Measurements from ENCODE around the gene GUCY1B1. TPM values are rescaled to one million over a fixed set of nuclear protein-coding genes. Genes with fewer than 3 reads are reported as not detected.
"Not testable (repeated sequence)": the region's sequence is repeated elsewhere in the genome, so short reads cannot be mapped to it uniquely, and the experiment has no call there.

GUCY1B1 gene
- total and polyA plus RNA-seq, 8 donors, result 20.8 to 55.6 (median 47.0) TPM

DNA sequence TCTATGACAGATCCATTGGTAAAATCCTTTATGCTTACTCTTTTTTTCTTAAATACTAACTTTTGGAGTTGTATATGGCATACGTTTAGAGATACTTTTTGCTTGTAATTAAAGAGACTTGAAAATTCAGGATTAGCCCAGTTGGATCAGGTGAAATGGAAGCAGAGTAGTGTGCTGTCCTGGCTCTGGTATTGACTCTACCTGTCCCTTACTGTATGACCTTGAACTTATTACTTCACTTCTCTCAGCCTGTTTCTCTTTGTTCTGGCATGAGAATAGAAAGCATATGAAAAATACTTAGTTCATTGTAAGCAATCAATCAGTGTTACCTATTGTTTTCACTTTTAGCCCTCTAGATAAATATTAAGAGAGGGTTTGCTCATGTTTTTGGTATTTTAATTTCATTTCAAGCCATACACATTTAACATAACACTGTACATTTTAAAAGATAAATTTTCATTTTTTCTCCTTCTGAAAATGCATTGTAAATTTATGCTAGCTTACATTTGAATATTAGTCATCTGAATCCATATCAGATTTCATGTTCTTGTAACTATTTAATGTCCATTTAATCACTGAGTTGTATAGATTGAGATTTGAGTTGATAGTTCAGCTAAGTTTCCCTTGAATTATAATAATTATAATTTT, 35.9 kb downstream of the GUCY1B1 start:
- H3K27me3 ChIP-seq, result no peaks in the 10 kb centered on the region
- TF ChIP-seq, protein P1, sequence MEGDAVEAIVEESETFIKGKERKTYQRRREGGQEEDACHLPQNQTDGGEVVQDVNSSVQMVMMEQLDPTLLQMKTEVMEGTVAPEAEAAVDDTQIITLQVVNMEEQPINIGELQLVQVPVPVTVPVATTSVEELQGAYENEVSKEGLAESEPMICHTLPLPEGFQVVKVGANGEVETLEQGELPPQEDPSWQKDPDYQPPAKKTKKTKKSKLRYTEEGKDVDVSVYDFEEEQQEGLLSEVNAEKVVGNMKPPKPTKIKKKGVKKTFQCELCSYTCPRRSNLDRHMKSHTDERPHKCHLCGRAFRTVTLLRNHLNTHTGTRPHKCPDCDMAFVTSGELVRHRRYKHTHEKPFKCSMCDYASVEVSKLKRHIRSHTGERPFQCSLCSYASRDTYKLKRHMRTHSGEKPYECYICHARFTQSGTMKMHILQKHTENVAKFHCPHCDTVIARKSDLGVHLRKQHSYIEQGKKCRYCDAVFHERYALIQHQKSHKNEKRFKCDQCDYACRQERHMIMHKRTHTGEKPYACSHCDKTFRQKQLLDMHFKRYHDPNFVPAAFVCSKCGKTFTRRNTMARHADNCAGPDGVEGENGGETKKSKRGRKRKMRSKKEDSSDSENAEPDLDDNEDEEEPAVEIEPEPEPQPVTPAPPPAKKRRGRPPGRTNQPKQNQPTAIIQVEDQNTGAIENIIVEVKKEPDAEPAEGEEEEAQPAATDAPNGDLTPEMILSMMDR (IDR thresholded peaks at IDR 0.05), result no peak

DNA sequence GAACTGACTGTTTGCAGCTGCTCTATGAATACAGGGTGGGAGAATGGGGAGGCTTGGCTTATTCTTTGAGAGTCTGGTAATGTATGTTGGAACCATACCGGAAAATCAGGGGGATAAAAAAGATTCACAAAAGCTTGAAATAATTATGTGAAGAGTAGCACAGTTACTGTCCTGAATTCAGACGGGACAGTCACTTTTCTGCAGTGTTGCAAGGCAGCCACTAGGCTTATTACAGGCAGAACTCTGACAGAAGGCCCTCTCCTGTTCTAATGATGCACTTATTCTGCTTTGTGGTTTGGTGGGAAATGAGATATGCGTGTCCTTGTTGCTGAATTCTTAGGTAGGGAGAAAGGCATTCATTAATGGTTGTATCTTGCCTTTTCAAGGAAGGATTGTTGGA, 37.2 kb downstream of the GUCY1B1 start:
- intact Hi-C loops (cut with DNase I), result loop anchor here in 1 of 2 donors (10.0 kb wide), 1 partner anchor 351 kb away; no protein-coding TSS in a partner anchor
- H3K4me1 ChIP-seq, result no peaks in the 10 kb centered on the region
- TF ChIP-seq, protein P1 (IDR thresholded peaks at IDR 0.05), result no peak
- no peaks in the 10 kb centered on the region for H3K27me3 ChIP-seq
- no peaks in the 10 kb centered on the region for H3K9me3 ChIP-seq
- ATAC-seq (no peak), DNase-seq (no peak)
- H3K27ac ChIP-seq, result no peak overlapping the region
- H3K36me3 ChIP-seq, result no peaks in the 10 kb centered on the region
- H3K4me3 ChIP-seq, result no peak overlapping the region

More for the DNA sequence above, 35.9 kb downstream of the GUCY1B1 start:
- intact Hi-C loops (cut with DNase I), result loop anchor here in 1 of 2 donors (10.0 kb wide), 1 partner anchor 350 kb away; no protein-coding TSS in a partner anchor
- Histone ChIP-seq H3K27ac (no peak overlapping the region), H3K9me3 (no peaks in the 10 kb centered on the region), H3K4me3 (no peak overlapping the region), H3K4me1 (no peaks in the 10 kb centered on the region), H3K36me3 (no peaks in the 10 kb centered on the region)
- DNase-seq (no peak), ATAC-seq (no peak)

DNA sequence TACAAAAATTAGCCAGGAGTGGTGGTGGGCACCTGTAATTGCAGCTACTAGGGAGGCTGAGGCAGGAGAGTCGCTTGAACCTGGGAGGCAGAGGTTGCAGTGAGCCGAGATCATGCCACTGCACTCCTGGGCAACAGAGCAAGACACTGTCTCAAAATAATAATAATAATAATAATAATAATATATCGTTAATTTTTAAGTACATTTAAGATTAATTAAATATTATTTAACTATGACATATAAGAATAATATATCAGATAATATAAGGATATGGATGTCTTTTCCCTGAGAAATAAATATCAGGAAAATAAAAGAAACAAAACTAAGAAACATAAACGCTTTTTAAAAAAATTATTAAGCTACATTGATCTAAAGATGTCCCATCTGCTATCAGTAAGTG, 38.8 kb downstream of the GUCY1B1 start:
- not testable (repeated sequence) for H3K4me1 ChIP-seq, H3K4me3 ChIP-seq, H3K27me3 ChIP-seq, H3K9me3 ChIP-seq, DNase-seq, ATAC-seq, H3K27ac ChIP-seq, H3K36me3 ChIP-seq
- intact Hi-C loops (cut with DNase I), result loop anchor here in 1 of 2 donors (10.0 kb wide), 1 partner anchor 353 kb away; no protein-coding TSS in a partner anchor

DNA sequence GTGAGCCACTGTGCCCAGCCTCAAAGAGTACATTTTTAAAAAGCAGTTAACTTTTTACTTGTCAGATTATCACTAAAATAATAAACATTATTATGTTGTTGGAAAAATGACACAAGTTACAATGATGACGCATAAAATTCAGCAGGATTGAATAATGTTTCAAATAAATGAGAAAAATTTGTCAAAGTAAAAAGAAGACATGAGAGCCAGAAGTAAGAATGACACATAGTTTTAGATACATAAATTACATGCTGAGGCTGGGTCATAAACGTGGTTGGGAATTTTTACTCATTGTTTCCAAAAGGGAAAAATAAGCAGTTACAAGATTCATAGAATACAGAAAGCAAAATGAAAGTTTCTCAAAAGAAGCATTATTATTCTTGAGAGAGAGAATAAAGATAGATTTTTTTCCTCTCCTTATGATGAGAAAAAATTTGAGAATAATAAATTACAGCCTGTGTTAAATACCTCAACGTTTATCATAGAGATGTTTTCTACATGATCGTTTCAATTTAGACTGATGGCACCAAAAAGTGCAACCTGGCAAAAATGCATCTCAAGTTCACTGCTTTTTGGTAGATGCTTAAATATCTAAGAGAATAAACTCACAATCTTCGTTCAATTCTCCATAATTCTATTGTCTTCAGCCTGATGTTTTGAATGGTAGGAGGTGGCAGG, 40.4 kb downstream of the GUCY1B1 start:
- intact Hi-C loops (cut with DNase I), result loop anchor here in 1 of 2 donors (10.0 kb wide), 1 partner anchor 354 kb away; no protein-coding TSS in a partner anchor
- TF ChIP-seq, protein P1 (IDR thresholded peaks at IDR 0.05), result no peak
- Histone ChIP-seq H3K27ac (no peak overlapping the region), H3K4me1 (no peaks in the 10 kb centered on the region), H3K4me3 (no peak overlapping the region), H3K9me3 (no peaks in the 10 kb centered on the region), H3K27me3 (no peaks in the 10 kb centered on the region), H3K36me3 (no peaks in the 10 kb centered on the region)
- ATAC-seq (no peak), DNase-seq (no peak)

DNA sequence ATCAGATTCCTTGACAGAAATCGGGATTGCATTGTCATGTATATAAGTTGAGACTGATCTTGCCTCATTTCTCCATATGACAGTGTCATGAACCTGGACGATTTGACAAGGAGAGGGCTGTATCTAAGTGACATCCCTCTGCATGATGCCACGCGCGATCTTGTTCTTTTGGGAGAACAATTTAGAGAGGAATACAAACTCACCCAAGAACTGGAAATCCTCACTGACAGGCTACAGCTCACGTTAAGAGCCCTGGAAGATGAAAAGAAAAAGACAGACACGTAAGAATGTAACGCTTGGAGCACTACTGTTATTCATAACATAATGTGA, 40.9 kb downstream of the GUCY1B1 start:
- DNase-seq (no peak), ATAC-seq (no peak)
- Histone ChIP-seq H3K27ac (no peak overlapping the region), H3K27me3 (no peaks in the 10 kb centered on the region), H3K4me1 (no peaks in the 10 kb centered on the region), H3K4me3 (no peak overlapping the region), H3K36me3 (no peaks in the 10 kb centered on the region), H3K9me3 (no peaks in the 10 kb centered on the region)
- TF ChIP-seq, protein P1 (IDR thresholded peaks at IDR 0.05), result no peak
- intact Hi-C loops (cut with DNase I), result loop anchor here in 1 of 2 donors (10.0 kb wide), 1 partner anchor 355 kb away; no protein-coding TSS in a partner anchor

Data from left lung (tissue), 10 donors.